ENCODE results near the gene RTL3. TPM values are rescaled to one million over a fixed set of nuclear protein-coding genes. Genes with fewer than 3 reads are reported as not detected.

Gene RTL3
- total and polyA plus RNA-seq, 12 donors = 0.03 TPM; not detected in 11

GRCh38 chrX:78624962-78625909 is 33.9 kb downstream of the RTL3 start:
- no peak for DNase-seq
- intact Hi-C loops (cut with DNase I) = no loop called here
- Histone ChIP-seq H3K9me3 (replicated peaks in 1 of 3) (no peaks in the 10 kb centered on the region), H3K4me1 (replicated peaks in 1 of 2) (no peaks in the 10 kb centered on the region), H3K36me3 (replicated peaks in 1 of 2) (no peaks in the 10 kb centered on the region), H3K27ac (no peak overlapping the region), H3K4me3 (no peak overlapping the region), H3K27me3 (peaks cover 5% of the 10 kb centered on the region)
- TF ChIP-seq, protein P1, sequence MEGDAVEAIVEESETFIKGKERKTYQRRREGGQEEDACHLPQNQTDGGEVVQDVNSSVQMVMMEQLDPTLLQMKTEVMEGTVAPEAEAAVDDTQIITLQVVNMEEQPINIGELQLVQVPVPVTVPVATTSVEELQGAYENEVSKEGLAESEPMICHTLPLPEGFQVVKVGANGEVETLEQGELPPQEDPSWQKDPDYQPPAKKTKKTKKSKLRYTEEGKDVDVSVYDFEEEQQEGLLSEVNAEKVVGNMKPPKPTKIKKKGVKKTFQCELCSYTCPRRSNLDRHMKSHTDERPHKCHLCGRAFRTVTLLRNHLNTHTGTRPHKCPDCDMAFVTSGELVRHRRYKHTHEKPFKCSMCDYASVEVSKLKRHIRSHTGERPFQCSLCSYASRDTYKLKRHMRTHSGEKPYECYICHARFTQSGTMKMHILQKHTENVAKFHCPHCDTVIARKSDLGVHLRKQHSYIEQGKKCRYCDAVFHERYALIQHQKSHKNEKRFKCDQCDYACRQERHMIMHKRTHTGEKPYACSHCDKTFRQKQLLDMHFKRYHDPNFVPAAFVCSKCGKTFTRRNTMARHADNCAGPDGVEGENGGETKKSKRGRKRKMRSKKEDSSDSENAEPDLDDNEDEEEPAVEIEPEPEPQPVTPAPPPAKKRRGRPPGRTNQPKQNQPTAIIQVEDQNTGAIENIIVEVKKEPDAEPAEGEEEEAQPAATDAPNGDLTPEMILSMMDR (IDR thresholded peaks at IDR 0.05) = no peak
- WGBS, 4 donors = 12 to 32% (median 21%) methylated on average over 2 of the region's 2 CpGs

DNA sequence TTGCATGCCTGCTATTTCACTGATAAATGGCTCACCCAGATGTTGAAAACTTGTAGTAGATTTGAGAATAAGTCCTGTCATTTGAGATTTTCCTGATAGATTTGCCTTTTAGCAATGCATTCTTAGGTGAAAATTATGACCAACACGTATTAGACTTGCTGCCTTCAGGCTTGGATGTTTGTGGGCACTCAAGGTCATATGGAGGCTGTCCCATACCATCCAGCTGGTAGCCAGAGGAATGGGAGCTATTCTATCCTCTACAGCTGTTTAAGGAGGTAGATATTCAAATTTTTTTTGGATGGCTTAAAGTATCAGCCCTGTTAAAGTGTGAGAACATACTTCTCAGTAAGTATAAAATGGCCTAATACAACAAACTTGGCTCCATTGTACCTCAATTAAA is 34.7 kb downstream of the RTL3 start:
- H3K36me3 ChIP-seq (replicated peaks in 1 of 2) = no peaks in the 10 kb centered on the region
- WGBS, 4 donors = 39 to 65% (median 61%) methylated on average over 1 of the region's 1 CpG; no CpG with 5 or more reads in 1 of the 4 donors
- DNase-seq = no peak
- H3K4me1 ChIP-seq (replicated peaks in 1 of 2) = no peaks in the 10 kb centered on the region
- H3K27me3 ChIP-seq = peaks cover 5% of the 10 kb centered on the region
- TF ChIP-seq POLR2A (IDR thresholded peaks at IDR 0.05) = no peak
- TF ChIP-seq, protein P1 (IDR thresholded peaks at IDR 0.05) = no peak
- H3K27ac ChIP-seq = no peak overlapping the region
- no peaks in the 10 kb centered on the region for H3K9me3 ChIP-seq (replicated peaks in 1 of 3)
- intact Hi-C loops (cut with DNase I) = no loop called here
- no peak overlapping the region for H3K4me3 ChIP-seq

DNA sequence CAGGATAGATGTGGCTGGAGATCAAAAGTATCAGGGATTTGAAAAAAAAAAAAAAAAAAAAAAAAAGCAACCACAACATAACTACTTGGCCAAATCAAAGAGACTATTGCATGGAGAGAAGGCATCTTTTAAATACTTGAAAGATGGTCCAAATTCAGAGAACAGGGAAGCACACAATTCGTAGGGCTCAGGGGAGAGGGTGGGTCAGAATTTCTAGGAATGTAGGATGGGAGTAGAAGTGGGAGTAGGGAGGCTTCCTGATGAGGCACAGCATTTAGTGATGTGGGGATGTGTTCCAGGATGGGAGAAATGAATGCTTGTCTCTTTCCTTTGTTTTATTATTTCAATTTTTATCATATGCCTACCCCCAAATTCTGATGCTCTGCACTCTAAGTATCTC is 36.3 kb downstream of the RTL3 start:
- WGBS, 4 donors = 32 to 55% (median 46%) methylated on average over 1 of the region's 1 CpG
- TF ChIP-seq, protein P1 (IDR thresholded peaks at IDR 0.05) = no peak
- no peak for TF ChIP-seq POLR2A (IDR thresholded peaks at IDR 0.05)
- Histone ChIP-seq H3K27me3 (peaks cover 5% of the 10 kb centered on the region), H3K36me3 (replicated peaks in 1 of 2) (no peaks in the 10 kb centered on the region), H3K4me3 (no peak overlapping the region), H3K27ac (no peak overlapping the region), H3K4me1 (replicated peaks in 1 of 2) (no peaks in the 10 kb centered on the region), H3K9me3 (replicated peaks in 1 of 3) (no peaks in the 10 kb centered on the region)
- intact Hi-C loops (cut with DNase I) = no loop called here
- no peak for DNase-seq

GRCh38 chrX:78619834-78620233 is 39.3 kb downstream of the RTL3 start:
- H3K36me3 ChIP-seq (replicated peaks in 1 of 2) = no peaks in the 10 kb centered on the region
- no peaks in the 10 kb centered on the region for H3K4me1 ChIP-seq (replicated peaks in 1 of 2)
- DNase-seq = no peak
- H3K27me3 ChIP-seq = peaks cover 5% of the 10 kb centered on the region
- H3K27ac ChIP-seq = no peak overlapping the region
- intact Hi-C loops (cut with DNase I) = no loop called here
- no peak overlapping the region for H3K4me3 ChIP-seq
- WGBS, 4 donors = 55 to 63% (median 58%) methylated on average over 3 of the region's 3 CpGs
- no peaks in the 10 kb centered on the region for H3K9me3 ChIP-seq (replicated peaks in 1 of 3)
- TF ChIP-seq POLR2A (IDR thresholded peaks at IDR 0.05) = no peak
- TF ChIP-seq, protein P1 (IDR thresholded peaks at IDR 0.05) = no peak

Data from adrenal gland (tissue), 12 donors.